ENCODE data around the gene SYCE3.
A peak's percentile ranks its signal among the peaks of the same experiment; 100 is the strongest.
"Not testable (repeated sequence)": the region's sequence is repeated elsewhere in the genome, so short reads cannot be mapped to it uniquely, and the experiment has no call there.

Gene SYCE3

DNA sequence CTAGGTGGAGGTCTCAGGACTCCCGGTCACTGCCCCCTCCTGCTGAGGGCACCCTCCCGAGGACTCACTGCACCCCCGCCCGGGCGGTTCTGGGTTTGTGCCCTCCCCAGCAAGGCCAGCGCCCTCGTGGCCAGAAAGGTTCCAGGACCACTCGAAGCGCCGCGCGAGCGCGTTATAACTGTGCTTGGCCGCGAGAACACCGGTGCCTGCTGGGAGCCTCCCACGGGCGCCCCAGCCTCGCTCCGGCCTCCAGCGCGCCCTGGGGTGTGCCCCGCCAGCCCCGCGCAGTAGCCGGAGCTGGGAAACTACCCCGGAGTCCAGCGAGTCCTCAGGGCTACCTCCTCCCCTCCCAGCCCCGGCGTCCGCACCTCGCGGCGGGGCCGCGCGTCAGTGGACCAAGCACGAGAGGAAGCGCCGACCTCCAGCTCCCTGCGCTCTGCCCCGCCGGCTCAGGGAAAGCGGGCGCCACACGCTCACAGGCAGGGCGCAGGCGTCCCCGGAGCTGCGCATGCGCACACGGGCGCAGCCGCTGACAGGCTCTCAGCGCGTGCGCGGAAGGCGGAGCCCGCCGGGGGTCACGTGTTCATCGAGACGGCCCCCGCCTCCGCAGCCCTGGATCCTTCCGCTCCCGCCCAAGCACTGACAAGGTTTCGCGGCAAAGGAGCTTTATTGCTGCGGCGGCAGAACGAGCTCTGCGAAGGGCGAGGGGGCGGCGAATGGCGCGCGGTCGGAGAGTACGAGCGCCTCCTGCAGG lies 37.4 kb downstream of the SYCE3 start, which contains the start of gene SCO2:
TSS of gene SCO2 (minus strand) at position 495 of the 754 bp plus-strand sequence. CDS start 1,187 bp downstream, outside the sequence.
- DNase-seq (ENCODE audit: low read depth): peak; percentile 93
- H3K4me3 ChIP-seq (ENCODE audit: low read depth, low read length): peak within 1 kb of the TSS; percentile 87

DNA sequence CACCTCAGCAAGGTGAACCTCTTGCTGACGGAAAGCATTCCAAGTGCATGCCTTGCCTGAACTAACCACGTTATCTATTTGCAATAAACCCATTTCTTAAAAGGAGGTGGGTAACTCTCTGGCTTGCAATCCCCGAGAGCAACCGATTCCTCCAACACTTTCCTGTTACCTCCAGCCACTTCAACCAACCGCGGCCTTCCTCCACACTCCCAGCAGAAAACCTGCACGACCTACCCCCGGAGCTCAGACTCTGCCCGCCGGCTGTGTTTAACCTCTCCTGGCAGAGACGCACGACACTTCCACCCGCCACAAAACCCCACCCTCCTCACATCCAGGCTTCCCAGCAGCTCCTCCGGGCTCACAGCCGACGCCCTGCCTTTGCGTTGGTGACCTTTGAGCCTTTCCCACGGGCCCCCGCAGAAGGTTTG lies 38.0 kb downstream of the SYCE3 start:
- H3K4me3 ChIP-seq (ENCODE audit: low read depth, low read length): peak overlapping the region; percentile 87
- no peak for DNase-seq (ENCODE audit: low read depth)

DNA sequence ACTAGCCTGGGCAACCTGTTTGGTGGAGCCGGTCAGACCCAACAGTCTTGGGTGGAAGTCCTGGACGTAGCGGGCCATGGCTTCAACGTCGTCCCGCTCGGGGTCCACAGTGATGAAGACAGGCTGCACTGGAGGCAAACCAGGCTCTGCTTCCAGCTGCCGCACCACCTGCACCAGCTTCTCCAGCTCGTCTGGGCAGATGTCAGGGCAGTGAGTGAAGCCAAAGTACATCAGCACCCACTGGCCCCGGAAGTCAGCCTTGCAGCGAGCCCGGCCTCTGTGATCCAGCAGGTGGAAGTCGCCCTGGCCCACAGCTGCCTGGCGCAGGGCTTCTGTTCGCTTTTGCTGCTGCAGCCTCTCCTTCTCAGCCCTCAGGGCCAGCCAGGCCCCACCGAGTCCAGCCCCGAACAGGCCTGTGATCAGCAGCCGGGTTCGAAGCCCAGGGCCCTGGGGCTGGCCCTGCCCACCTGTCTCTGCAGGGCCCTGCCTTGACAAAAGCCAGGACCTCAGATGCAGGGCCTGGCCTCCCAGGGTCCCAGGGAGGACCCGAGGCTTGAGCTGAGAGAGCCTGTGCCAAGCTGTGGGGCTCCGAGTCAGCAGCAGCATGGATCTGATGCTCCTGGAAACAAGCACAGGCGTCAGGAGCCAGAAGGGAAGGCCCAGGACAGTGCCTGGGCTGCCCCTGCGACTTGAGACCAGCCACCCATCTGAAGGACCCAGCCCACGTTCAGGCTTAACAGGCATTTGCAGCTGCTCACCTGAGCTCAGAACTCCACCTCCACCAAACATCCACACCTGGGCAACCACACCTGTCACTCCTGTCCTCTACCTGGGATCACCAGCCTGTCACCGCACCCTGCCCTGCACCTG lies 38.7 kb downstream of the SYCE3 start:
- no peak for DNase-seq (ENCODE audit: low read depth)
- peak overlapping the region; percentile 87 for H3K4me3 ChIP-seq (ENCODE audit: low read depth, low read length)

DNA sequence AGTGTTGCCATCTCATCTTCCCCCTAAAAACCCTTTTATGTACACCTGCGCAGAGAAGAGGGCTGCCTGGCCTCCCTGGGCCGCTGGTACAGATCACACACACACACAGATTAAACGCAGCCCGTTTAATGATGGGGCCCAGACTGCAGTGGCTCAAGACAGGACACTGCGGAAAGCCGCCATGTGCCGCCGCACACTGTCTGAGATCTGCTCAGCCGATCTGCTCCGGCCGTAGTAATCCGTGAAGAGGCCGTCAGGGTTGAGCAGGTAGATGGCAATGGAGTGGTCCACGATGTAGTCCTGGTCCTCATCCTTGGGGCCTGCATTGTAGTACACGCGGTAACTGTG lies 39.3 kb downstream of the SYCE3 start:
- no peak overlapping the region for H3K4me3 ChIP-seq (ENCODE audit: low read depth, low read length)
- no peak for DNase-seq (ENCODE audit: low read depth)

DNA sequence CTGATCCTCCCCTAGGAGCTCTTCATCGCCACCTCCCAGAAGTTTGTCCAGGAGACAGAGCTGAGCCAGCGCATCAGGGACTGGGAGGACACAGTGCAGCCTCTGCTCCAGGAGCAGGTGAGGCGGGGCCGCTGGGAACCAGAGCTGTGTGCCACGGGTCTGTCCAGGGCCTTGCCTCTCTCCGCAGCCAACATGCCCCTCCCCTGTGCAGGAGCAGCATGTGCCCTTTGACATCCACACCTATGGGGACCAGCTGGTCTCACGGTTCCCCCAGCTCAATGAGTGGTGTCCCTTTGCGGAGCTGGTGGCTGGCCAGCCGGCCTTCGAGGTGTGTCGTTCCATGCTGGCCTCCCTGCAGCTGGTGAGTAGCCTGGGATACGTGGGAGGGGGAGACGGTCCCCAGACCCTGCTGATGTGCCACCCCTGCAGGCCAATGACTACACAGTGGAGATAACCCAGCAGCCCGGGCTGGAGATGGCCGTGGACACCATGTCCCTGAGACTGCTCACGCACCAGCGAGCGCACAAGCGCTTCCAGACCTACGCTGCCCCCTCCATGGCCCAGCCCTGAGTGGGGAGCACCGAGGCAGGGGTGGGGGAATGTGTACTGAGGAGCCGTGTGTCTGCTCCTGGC lies 39.8 kb downstream of the SYCE3 start:
- DNase-seq (ENCODE audit: low read depth): no peak

DNA sequence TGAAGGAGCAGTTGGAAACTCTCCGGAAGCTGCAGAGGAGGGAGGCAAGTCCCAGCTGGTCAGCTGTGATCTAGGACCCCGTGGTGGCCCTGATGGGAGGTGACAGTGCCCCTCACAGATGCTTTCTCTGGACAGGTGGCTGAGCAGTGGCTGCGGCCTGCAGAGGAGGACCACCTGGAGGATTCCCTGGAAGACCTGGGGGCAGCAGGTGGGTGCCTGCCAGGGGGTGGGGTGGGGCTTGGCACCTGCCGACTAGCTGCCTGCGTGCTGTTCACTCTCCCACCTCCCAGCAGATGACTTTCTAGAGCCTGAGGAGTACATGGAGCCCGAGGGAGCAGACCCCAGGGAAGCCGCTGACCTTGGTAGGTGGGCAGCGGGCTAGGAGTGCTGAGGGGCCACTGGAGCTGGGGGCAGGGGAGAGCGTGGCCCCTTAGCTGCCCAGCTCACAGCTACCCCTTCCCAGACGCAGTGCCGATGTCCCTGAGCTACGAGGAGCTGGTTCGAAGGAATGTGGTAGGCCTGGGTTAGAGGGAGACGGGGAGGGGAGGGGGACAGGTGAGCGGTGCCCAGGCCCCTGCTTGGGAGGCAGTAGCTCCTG lies 40.4 kb downstream of the SYCE3 start:
- no peak overlapping the region for H3K4me3 ChIP-seq (ENCODE audit: low read depth, low read length)
- no peak for DNase-seq (ENCODE audit: low read depth)

More for the DNA sequence above, 39.8 kb downstream of the SYCE3 start:
- H3K4me3 ChIP-seq (ENCODE audit: low read depth, low read length): no peak overlapping the region

DNA sequence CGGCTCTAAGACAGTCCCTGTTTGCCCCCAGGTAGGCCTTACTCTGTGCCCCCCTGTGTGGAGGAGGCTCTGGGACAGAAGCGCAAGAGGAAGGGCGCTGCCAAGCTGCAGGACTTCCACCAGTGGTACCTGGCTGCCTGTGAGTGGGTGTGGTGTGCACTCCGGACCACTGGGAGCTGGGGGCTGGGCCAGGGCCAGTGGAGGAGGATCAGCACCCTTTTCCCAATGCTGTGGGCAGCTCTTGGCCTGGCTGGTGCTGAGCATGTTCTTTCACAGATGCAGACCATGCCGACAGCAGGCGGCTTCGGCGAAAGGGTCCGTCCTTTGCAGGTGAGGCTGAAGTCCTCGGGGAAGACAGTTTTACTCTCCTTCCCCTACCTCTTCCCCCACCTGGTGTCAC lies 41.0 kb downstream of the SYCE3 start:
- no peak overlapping the region for H3K4me3 ChIP-seq (ENCODE audit: low read depth, low read length)
- DNase-seq (ENCODE audit: low read depth): no peak

DNA sequence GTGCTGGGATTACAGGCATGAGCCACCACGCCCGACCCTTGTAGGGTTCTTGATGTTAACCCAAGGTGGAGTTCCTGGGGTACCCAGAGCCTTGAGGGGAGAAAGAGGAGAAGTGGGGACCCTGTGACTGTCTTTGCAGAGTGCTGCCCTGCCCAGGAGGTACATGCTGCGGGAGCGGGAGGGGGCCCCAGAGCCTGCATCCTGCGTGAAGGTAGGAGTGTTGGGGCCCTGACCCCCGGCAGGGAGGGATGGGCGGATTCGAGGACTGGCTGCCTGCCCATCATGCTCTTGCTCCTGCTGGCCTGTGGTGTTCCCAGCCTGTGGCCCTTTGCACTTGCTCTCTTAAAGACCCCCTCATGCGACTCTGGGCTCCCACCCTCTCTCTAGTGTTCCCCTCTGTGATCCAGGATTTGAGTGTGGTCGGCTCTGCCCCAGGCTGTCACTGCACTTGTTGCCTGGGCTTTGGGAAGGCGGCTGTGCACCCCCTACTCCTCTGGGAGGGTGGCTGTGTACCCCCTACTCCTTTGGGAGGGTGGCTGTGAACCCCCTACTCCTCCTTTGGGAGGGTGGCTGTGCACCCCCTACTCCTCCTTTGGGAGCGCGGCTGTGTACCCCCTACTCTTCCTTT lies 41.8 kb downstream of the SYCE3 start:
- H3K4me3 ChIP-seq (ENCODE audit: low read depth, low read length): no peak overlapping the region
- no peak for DNase-seq (ENCODE audit: low read depth)

DNA sequence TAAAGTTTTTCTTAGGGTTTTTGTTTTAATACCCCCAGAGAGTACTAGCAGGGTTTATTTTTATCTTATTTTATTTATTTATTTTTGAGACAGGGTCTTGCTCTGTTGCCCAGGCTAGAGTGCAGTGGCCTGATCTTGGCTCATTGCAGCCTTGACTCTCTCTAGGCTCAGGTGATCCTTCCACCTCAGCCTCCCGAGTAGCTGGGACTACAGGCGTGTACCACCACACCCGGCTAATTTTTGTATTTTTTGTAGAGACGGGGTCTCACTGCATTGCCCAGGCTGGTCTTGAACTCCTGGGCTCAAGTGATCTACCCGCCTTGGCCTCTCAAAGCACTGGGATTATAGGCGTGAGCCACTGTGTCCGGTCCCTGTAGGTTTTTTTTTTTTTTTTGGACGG lies 42.5 kb downstream of the SYCE3 start:
- H3K4me3 ChIP-seq (ENCODE audit: low read depth, low read length); DNase-seq (ENCODE audit: low read depth): not testable (repeated sequence)

DNA sequence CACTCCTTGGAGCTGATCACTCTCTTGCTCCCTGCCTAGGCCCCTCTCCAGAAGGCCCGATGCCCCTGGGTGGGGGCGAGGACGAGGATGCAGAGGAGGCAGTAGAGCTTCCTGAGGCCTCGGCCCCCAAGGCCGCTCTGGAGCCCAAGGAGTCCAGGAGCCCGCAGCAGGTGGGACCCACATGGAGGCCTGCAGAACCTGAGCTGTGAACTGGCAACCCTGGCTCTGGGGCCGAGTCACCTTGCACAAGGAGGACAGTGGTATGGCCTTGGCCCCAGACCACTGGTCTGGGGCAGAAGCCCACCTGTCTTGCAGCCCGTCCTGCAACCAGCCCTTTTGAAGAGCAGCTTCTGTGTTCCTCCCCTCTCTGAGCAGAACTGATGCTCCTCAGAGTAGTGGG lies 43.6 kb downstream of the SYCE3 start:
- no peak for DNase-seq (ENCODE audit: low read depth)

DNA sequence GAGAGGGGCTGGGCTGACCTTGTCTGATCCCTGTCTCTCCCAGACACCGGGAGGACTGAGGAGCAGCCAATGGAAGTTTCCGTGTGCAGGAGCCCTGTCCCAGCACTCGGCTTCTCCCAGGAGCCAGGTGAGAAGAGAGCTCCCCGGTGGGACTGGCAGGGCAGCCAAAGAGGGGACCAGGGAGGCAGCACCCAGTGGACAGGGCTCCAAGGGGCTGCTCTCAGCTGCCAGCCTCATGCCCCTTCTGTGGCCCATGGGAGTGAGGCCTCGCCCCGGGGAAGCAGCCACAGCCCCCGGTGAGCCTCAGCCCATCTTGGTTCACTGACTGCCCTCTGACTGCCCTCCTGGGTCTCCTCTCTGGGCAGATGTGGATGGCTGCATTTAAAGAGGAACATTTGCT lies 44.1 kb downstream of the SYCE3 start:
- no peak overlapping the region for H3K4me3 ChIP-seq (ENCODE audit: low read depth, low read length)
- no peak for DNase-seq (ENCODE audit: low read depth)

More for the DNA sequence above, 43.6 kb downstream of the SYCE3 start:
- H3K4me3 ChIP-seq (ENCODE audit: low read depth, low read length): no peak overlapping the region

DNA sequence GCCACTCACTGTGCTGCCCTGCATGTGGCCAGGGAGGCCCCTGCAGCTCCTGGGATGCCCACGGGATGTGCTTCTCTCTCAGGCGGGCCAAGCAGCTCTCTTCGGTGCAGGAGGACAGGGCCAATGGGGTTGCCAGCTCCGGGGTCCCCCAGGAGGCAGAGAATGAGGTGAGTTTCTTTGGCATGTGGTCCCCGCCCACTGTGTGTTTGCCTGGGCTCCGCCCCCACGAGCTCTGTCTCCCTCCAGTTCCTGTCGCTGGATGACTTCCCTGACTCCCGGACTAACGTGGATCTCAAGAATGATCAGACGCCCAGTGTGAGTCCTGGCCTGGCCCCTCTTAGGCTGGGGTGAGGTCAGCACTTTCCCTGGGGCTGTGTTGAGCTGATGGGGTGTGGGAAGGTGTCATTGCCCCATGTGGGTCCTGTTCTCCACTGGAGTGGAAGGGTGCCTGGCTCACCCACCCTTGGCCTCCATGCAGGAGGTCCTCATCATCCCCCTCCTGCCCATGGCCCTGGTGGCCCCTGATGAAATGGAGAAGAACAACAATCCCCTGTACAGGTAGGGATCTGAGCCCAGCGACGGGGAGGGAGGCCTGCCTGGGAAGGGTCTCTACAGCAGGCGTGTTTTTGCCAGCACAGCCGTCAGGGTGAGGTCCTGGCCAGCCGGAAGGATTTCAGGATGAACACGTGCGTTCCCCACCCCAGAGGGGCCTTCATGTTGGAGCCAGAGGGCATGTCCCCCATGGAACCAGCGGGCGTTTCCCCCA lies 45.0 kb downstream of the SYCE3 start:
- H3K4me3 ChIP-seq (ENCODE audit: low read depth, low read length): no peak overlapping the region
- DNase-seq (ENCODE audit: low read depth): no peak

DNA sequence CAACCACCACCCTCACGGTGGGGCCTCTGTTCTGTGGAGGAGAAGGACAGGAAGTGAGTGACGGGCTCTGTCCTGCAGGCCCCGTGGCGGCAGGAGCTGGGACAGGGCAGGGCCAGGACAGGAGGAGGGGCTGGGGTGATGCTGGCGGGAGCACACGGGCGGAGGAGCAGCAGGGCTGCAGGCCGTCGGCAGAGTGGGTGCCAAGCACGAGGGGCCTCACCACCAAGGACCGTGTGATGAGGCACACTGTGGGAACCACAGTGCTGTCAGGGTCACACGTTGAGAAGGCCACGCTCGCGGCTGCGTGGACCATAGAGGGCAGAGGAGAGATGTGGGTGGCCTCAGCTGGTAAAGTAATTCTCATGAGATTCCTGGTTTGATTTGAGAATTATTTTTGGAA lies 45.8 kb downstream of the SYCE3 start:
- H3K4me3 ChIP-seq (ENCODE audit: low read depth, low read length): no peak overlapping the region
- no peak for DNase-seq (ENCODE audit: low read depth)

DNA sequence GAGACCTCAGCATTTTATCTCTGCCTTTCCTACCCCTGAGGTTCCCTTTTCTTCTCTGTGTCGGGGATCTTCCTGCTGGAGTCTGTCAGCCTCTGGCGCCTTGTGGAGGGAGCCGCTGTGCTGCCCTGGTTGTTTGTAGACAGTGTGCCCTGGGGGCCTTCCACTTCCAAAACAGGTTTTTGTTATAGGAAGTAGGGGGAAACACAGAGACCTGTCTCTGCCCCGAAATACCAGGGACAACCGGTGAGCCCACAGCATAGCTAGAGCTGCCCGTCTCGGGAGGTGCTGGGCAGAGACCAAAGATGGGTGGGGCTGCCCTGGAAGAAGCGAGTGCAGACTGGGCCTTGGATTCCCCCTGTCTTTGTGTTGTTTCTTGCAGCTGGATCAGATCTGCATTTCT lies 46.7 kb downstream of the SYCE3 start:
- H3K4me3 ChIP-seq (ENCODE audit: low read depth, low read length): no peak overlapping the region
- DNase-seq (ENCODE audit: low read depth): no peak

DNA sequence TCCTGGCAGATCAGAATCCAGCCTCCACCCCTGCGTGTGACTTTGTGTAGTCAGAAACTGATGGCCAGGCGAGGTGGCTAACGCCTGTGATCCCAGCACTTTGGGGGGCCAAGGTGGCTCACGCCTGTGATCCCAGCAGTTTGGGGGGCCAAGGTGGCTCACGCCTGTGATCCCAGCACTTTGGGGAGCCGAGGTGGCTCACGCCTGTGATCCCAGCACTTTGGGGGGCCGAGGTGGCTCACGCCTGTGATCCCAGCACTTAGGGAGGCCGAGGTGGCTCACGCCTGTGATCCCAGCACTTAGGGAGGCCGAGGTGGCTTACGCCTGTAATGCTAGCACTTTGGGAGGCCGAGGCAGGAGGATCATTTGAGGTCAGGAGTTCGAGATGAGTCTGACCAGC lies 49.5 kb downstream of the SYCE3 start:
- DNase-seq (ENCODE audit: low read depth): no peak
- H3K4me3 ChIP-seq (ENCODE audit: low read depth, low read length): no peak overlapping the region

DNA sequence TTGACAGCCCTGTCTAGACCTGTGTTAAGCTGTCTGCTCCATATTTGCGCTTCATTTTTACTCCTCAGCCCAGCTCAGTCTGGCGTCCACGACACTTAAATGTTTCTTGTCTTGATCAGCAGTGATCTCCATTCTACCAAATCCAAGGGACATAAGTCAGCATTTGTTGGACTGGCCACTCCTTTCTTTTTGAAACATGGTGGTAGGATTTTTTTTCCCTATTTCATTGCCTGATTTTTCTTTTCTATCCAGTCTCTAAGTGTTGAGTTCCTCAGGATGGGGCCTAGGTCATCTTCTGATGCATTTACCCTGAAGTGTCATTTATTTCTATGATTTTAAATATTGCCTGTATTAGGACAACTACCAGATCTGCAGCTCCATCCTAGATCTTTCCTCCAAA lies 53.8 kb downstream of the SYCE3 start:
- DNase-seq (ENCODE audit: low read depth): no peak
- peak overlapping the region; percentile 74 for H3K4me3 ChIP-seq (ENCODE audit: low read depth, low read length)

DNA sequence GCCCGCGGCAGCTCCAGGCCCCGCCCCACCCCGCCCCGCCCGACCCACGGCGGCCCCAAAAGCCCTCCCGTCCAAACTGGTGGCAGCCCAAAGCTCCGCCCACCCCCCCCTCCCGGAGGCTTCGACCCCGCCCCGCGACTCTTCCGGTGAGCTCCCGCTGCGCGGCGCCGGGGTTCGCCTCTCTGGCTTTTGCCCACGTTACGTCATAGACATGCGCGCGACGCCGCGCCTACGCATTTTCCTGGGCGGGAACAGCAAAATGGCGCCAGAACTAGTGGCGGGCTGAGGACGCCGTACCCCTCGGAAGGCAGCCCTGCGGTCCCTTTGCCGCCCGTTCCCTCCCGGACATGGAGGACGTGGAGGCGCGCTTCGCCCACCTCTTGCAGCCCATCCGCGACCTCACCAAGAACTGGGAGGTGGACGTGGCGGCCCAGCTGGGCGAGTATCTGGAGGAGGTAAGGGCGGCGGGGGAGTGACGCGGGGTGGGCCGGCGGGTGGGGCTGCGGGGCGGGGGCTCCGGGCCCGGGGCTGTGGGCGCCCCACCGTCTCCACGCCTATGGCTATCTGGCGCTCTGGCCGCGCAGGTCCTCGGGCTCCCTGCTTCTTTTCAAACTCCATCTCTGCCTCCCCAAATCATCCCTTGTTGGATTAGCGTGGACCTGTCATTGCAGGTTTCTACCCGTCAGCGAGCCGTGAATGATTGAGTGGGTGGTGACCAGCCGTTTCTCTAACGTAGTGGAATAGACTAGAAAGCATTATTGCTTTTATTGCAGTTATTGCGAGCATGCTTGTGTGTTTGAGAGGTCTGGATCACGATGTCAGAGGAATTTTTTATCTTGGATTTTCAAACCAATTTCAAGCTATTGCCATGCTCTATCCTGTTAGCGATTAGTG lies 54.5 kb downstream of the SYCE3 start, which contains the start of gene NCAPH2:
TSS of gene NCAPH2 (plus strand) at position 234 of the 894 bp plus-strand sequence. CDS start at position 348, 114 bp downstream.
- DNase-seq (ENCODE audit: low read depth): peak; percentile 86
- peak within 1 kb of the TSS; percentile 74 for H3K4me3 ChIP-seq (ENCODE audit: low read depth, low read length)

Data from skeletal muscle cell (primary cell).